GM18498 (cell line): ENCODE results near the gene RNF32.

Experiments
- ATAC-seq: cut with Tn5 transposase; IDR thresholded peaks from one replicate; pipeline ENCODE4 v1.9.1; 2021; ENCODE audit warnings: mild to moderate bottlenecking, moderate library complexity; ENCODE audit not compliant: unreplicated experiment

RNF32 gene

DNA sequence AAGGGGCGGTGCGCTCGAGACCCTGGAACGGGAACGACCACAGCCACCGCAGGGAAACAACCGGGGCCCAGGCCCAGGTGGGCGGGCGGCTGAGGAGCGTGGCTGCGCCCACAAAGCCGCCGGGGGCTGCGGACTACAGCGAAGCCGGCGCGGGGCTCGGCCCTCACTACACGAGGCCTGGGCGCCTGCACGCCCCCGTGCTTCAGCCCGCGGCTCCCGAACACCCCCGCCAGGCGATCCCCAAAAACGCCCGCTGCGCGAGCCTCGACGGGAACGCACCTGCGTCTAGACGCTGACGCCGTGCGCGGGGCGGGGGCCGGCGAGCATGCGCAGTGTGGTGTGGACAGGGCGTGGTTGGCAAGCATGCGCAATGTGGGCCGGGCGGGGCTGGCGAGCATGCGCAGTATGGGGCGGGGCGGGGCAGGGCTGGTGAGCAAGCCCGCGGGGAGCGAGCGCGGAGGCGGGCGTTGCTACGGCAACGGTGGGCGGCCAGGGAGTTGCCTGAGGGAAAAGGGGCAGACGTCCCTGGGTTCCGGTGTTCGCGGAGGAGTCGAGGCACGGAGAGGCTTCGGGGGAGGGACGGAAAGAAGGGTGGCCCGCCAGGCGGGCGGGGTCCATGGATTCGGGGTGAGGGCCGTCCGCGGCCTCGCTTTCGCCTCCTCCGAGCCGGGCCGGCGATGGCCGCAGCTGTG lies at the start of gene RNF32:
RNF32 (plus strand) TSS at position 518 of the 692 bp plus-strand sequence. CDS start 3,104 bp downstream, outside the sequence.
- ATAC-seq, result peak; percentile 92

- no peak for ATAC-seq
Measured at GRCh38 chr7:156592155-156592884, 48.3 kb upstream of the RNF32 start.

GRCh38 chr7:156594283-156595080 lies 46.1 kb upstream of the RNF32 start:
- ATAC-seq, result no peak

- ATAC-seq, result no peak
Measured at GRCh38 chr7:156600496-156600895, 40.1 kb upstream of the RNF32 start.

DNA sequence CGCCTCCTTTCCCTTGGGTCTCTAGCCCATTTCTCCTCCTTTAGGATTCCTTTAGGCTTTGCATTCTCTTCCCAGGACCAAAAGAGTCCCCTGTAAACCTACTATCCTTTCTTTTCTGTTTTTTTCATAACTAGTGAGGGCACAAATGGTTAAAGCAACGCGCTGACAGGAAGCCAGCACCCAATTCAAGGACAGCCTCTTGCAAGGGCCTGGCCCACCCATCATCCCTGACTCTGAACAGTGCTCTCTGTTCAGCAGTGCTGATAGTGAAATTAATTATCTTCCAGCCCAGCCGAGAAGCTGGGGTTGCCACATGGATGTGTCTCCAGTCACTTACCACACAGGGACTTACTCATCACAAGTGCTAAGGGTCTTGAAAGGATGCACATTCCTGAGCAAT lies 38.3 kb upstream of the RNF32 start:
- no peak for ATAC-seq

GRCh38 chr7:156603011-156603410 lies 37.6 kb upstream of the RNF32 start:
- ATAC-seq, result no peak

DNA sequence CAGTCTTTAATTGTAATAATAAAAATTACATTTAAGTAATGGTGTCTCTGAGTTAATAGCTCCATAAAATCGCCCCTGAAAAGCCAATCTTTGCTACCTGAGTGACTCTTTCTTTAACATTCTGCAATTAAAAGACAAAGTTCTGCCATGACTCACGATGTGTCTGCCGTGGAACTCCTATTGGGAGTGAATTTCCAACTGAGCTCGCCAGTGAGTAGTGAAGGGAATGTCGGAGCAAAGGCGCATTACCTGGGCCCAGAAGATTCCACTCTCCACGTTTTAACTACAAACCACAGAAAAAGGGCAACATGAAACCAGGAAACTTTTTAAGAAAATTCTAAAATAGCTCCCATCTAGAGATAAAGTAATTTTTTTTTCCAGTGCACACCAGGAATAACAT lies 36.9 kb upstream of the RNF32 start:
- no peak for ATAC-seq

- no peak for ATAC-seq
Measured at GRCh38 chr7:156604311-156604710, 36.3 kb upstream of the RNF32 start.

DNA sequence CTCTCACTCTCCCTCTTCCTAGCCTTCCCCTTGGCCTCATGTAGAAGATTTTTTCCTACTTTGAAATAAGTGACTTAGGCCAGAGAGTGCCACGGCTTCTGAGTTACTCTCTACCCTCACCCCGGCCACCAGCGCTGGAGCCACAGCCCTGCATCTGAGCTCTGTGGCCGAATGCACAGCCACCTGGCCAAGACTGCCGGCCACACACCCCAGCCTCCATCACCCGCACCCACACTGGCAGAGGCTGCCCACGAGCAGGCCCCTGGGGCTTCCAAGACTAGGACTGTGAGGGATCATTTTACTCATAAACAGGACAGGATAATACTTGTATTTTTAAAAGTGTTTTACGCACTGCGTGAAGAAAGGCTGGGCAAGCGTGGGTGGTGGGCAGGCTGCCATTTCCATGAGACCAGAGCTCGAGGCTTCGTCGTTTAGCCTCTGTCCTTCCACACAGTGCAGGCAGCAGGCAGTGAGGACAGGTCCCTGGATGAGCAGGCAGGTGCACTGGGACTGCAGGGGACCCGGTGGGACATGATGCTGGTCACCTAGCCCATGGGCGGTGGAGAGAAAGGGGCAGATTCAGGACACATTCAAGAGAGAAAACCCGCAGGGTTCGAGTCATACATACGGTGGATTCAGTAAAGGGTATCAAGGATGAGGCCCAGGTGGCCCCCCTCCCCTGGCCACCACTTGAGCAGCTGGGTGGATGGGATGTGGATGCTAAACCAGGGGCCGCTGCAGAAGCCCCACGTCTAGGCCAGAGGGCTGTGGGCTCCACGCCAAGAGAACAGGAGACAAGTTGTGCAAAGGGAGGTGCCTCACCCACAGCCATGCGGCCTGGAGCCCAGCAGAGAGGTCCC lies 35.5 kb upstream of the RNF32 start:
- ATAC-seq, result no peak

DNA sequence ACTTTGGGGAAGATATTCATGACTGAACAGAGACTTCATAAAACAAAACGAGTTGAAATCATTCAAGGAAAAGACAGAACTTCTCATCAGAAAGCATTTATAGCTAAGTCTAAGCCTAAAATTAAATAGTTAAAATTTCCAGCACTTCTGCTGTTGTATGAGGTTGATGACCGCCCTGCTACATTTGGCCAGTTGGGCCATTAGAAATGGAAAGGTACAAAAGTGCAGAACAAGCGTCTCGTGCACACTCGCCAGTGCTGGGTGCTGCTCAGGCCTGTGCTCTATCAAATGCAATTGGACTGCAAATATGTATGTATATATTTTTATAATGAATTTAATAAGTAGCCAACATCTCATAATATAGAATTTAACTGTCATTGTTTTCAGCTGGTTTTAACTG lies 34.4 kb upstream of the RNF32 start:
- ATAC-seq, result no peak

DNA sequence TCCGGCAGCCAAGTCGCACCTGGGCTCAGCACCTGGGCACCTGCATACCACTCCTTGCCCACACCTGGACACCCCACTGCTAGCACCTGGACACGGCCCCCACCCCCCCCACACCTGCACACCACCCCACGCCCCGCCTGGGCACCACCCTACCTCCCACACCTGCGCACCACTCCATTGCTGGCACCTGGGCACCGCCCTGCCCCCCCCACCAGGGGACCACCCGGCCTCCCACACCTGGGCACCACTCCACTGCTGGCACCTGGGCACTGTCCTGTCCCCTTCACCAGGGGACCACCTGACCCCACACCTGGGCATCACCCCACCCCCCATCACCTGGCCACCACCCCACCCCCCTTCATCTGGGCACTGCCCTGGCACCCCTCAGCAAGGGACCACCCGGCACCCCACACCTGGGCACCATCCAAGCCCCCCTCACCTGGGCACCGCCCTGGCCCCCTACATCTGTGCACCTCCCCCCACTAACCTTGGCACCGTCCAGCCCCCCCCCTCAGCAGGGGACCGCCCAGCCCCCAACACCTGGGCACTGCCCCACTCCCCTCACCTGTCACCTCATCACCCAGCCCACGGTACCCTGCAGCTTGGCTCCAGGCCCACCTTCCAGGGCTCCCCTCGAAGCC lies 33.8 kb upstream of the RNF32 start:
- no peak for ATAC-seq

DNA sequence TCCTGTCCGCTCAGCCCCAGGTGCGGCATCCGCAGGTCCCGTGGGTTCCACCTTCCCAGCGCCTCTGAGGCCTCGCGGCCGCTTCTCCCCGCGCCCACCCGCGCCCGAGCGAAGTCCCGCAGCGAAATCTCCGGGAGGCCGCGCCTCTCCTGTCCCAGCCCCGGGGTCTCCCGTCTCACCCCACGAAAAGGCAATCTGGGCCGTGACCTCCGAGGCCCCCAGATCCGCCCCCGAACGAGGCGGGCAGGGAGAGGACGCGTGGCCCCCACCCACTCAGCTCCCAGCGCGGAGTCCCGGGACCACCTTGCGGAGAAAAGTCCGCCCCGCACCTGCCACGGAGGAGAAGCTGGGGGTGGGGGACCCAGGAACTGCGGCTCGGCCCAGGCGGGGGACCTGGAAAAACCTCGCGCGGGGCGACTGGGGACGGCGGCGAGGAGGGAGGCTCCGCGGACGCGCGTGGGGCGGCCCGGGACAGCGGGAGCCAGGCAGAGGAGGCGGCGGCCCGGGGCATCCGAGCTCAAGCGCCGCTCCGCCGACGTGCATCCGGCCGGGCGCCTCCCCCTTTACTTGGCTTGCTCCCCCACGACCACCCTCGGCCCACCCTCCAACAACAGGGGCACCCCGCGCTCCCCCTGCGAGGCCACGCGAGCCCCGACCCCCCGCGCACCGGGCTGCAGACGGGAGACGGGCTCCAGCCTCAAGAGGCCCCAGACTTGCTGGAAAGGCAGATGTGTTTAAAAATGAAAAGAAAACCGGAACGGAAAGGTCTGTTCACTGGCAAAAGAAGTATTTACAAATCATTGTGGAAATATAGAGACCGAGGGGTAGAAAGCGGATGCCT lies 33.0 kb upstream of the RNF32 start:
- no peak for ATAC-seq

- ATAC-seq, result no peak
Measured at GRCh38 chr7:156608173-156608478, 32.4 kb upstream of the RNF32 start.

DNA sequence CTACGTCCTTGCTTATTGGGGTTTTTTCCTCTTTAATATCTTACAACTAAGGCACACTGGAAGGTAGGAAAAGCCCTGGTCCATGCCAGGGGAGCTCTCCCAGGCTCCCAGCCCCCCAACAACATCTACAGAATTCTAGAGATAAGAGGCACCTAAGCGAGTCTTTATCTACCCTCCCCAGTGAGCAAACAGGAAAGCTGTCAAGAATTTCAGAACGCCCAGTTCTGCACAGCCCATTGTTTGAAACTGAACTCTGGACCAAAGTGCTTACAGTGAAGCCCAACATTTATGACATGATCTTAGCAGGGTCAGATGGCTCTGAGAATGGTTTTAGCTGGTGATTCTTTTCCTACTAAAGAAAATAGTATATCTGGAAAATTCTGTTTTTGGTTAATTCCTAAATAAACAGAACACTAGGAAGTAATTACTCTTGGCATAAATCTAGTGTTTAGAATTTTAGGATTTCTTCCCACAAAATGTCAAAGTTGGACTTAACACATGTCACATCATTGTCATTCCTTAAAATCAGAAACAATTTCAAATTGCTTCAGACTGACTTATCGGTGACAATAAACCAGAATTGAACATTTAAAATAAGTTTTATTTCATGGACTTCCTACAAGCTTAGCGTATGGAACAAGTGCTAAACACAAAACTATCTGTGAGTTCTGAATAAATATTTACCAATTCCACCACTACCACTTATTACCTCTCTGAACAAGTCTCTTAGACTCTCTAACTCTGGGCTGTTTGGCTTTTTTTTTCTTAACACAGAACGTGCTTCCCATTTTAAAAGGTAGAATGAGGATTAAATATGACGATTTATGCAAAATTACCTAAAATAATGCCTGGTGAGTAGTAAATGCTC lies 31.3 kb upstream of the RNF32 start:
- ATAC-seq, result no peak

GRCh38 chr7:156610130-156610529 lies 30.4 kb upstream of the RNF32 start:
- no peak for ATAC-seq

GRCh38 chr7:156610601-156611000 lies 30.0 kb upstream of the RNF32 start:
- no peak for ATAC-seq

DNA sequence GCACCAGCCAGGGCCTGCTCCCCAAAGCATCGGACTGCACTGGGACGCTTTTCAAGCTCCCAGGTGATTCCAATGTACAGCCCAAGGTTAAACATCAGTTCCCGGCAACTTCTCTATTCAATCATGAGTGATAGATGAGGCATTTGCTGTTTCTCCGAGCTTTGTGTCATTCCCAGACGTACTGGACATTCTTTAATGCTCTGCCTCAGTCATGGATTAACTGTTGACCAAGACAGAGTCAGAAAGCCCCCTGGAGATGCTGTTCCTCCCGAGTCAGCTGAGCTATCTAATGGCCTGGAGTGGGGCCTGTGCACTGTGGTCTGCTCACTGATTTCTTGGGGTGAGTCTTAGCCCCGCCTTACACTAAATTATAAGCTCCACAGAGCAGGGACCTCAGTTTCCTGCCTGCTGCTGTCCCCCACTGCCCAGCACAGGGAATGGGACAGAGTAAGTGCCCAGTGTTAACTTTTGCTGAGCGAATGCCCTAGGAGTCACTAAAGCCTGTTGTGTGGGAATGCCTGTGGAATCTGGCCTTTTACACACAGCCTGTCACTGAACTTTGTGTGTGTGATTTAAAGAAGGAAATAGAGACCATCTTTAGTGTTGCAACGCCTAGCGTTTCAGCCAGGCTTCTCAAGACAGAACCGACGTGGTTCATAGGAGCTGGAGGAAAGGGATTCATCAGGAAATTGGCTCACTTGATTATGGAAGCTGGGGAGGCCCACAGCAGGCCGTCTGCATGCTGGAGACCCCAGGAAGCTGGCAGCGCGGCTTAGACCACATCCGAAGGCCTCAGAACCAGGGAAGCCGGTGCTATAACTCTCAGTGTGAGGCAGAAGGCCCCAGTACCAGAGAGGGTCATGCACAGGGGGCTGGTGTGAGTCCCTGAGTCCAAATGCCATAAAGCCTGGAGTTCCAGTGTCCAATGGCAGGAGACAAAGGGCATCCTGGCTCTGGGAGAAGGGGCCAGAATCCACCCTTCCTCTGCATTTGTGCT lies 29.3 kb upstream of the RNF32 start:
- ATAC-seq, result no peak
